Ishikawa (cell line): ENCODE results near the gene TBL1X.

Experiments
- EGR1 ChIP-seq: IDR thresholded peaks from 2 replicates; pipeline ENCODE4 v1.6.1; 2012
- FOXM1 ChIP-seq: IDR thresholded peaks from 2 replicates; pipeline ENCODE4 v1.6.1; 2012; ENCODE audit warnings: low read depth, borderline replicate concordance
- RAD21 ChIP-seq: IDR thresholded peaks from 2 replicates; pipeline ENCODE4 v1.6.1; 2012; ENCODE audit warnings: low read depth
- USF1 ChIP-seq: IDR thresholded peaks from 2 replicates; pipeline ENCODE4 v1.6.1; 2012
- ZBTB7A ChIP-seq: IDR thresholded peaks from 2 replicates; pipeline ENCODE4 v1.6.1; 2012; ENCODE audit warnings: low read depth

GRCh38 chrX:9656277-9656676 lies 191.4 kb downstream of the TBL1X start:
- TF ChIP-seq RAD21 (no peak), FOXM1 (no peak), USF1 (no peak), ZBTB7A (no peak), EGR1 (no peak)
